Mucosa of descending colon (tissue), 3 donors: ENCODE measurements around the gene SAMD1. TPM values are rescaled to one million over a fixed set of nuclear protein-coding genes. Genes with fewer than 3 reads are reported as not detected.

Source experiments
- ATAC-seq: fragments of 200-7000 bp; cut with Tn5 transposase; one replicate; pipeline ENCODE4 v1.9.1; 2020; ENCODE audit warnings: mild to moderate bottlenecking, moderate library complexity
- DNase-seq, 3 donors: peaks; one replicate each; pipeline ENCODE4 v3.0.0-alpha.2; 2020
- H3K36me3 ChIP-seq: fragments of 200-600 bp; one replicate; pipeline ENCODE4 v1.8.0; 2021; ENCODE audit warnings: low read depth, mild to moderate bottlenecking
- H3K4me1 ChIP-seq: fragments of 200-600 bp; one replicate; pipeline ENCODE4 v1.8.0; 2021; ENCODE audit warnings: low read depth, mild to moderate bottlenecking
- H3K4me3 ChIP-seq: fragments of 200-600 bp; one replicate; pipeline ENCODE4 v1.8.0; 2021; ENCODE audit warnings: mild to moderate bottlenecking
- H3K9me3 ChIP-seq: fragments of 200-600 bp; one replicate; pipeline ENCODE4 v1.8.0; 2021; ENCODE audit warnings: mild to moderate bottlenecking
- CTCF ChIP-seq: fragments of 200-600 bp; IDR thresholded peaks from one replicate; pipeline ENCODE4 v1.8.0; 2022; ENCODE audit warnings: antibody characterized with exemption, mild to moderate bottlenecking
- intact Hi-C, 2 donors: fragments of 100-400 bp; cut with DNase I in 1 of 2; cut with micrococcal nuclease in 1 of 2; formaldehyde crosslinking; loops; one replicate each; pipeline versions ENCODE4 v1.11.0 to v1.11.1; 2022; cut with DNase I, micrococcal nuclease
- total RNA-seq, 3 donors: library from RNA; stranded (reverse); fragmentation: NEBNext Ultra II Directional in 2 of 3; extraction: Animal tissue kit (Norgen Biotek cat#: 25700) in 2 of 3; gene quantifications; one replicate each; pipeline versions ENCODE4 v1.2.1 to v1.2.4, GENCODE V29; 2021 to 2023
- donor health status: DM: no; HTN: no; CAD: no; lungs with moderate emphysema.
- donor health status: DM: no; HTN: no; CAD: no.
- donor health status: DM: no; HTN: yes; CAD: no.

SAMD1 gene
- total RNA-seq, 3 donors from 2014 or later, result 39.8 to 61.8 (median 49.6) TPM

GRCh38 chr19:14102102-14102696, 11.6 kb upstream of the SAMD1 start:
- Histone ChIP-seq H3K36me3 (no peaks in the 10 kb centered on the region), H3K9me3 (no peaks in the 10 kb centered on the region), H3K4me3 (no peak overlapping the region), H3K4me1 (peaks cover 14% of the 10 kb centered on the region)
- intact Hi-C loops, result no loop called here
- DNase-seq, result no peak
- no peak for TF ChIP-seq CTCF
- no peak for ATAC-seq

GRCh38 chr19:14101003-14101545, 10.5 kb upstream of the SAMD1 start:
- Histone ChIP-seq H3K36me3 (no peaks in the 10 kb centered on the region), H3K4me3 (no peak overlapping the region), H3K4me1 (peaks cover 11% of the 10 kb centered on the region), H3K9me3 (no peaks in the 10 kb centered on the region)
- ATAC-seq (no peak), DNase-seq (no peak)
- no peak for TF ChIP-seq CTCF
- intact Hi-C loops, result no loop called here

- DNase-seq (no peak), ATAC-seq (peak; percentile 31)
- Histone ChIP-seq H3K36me3 (no peaks in the 10 kb centered on the region), H3K9me3 (peaks cover 7% of the 10 kb centered on the region), H3K4me1 (no peaks in the 10 kb centered on the region), H3K4me3 (no peak overlapping the region)
- TF ChIP-seq CTCF, result no peak
- intact Hi-C loops, result no loop called here
These were observed 7.1 kb upstream of the SAMD1 start for GRCh38 chr19:14097532-14098151.

- peaks cover 7% of the 10 kb centered on the region for H3K9me3 ChIP-seq
- ATAC-seq (peak; percentile 19), DNase-seq (no peak)
- H3K36me3 ChIP-seq, result no peaks in the 10 kb centered on the region
- peaks cover 7% of the 10 kb centered on the region for H3K4me1 ChIP-seq
- intact Hi-C loops, result no loop called here
- TF ChIP-seq CTCF, result no peak
- H3K4me3 ChIP-seq, result no peak overlapping the region
These were observed 5.9 kb upstream of the SAMD1 start for GRCh38 chr19:14096272-14096992.

GRCh38 chr19:14094854-14095253, 4.3 kb upstream of the SAMD1 start:
- Histone ChIP-seq H3K36me3 (no peaks in the 10 kb centered on the region), H3K9me3 (peaks cover 7% of the 10 kb centered on the region), H3K4me1 (peaks cover 8% of the 10 kb centered on the region), H3K4me3 (no peak overlapping the region)
- TF ChIP-seq CTCF, result no peak
- no peak for ATAC-seq
- no peak for DNase-seq
- intact Hi-C loops, result no loop called here
